Measurements from ENCODE around the gene CAB39.

GRCh38 chr2:230861552-230862255 is 149.1 kb downstream of the CAB39 start:
- TF ChIP-seq CTCF (IDR thresholded peaks at IDR 0.05) (no peak), POLR2A (IDR thresholded peaks at IDR 0.05) (no peak)
